Esophagus muscularis mucosa (tissue), 3 donors: ENCODE results near the gene DRG1.

Experiments
- POLR2A ChIP-seq: fragments of 450-650 bp; IDR thresholded peaks from one replicate; pipeline ENCODE4 v1.6.1; 2017; ENCODE audit warnings: antibody characterized with exemption, moderate library complexity, mild to moderate bottlenecking, low read depth
- POLR2AphosphoS5 ChIP-seq, 2 donors: sonication (generic); formaldehyde crosslinking; IDR thresholded peaks; one replicate each; pipeline ENCODE4 v1.6.1; 2017; ENCODE audit warnings: antibody characterized with exemption in 2 of 2
- TF ChIP-seq, protein P1 (sequence below), 3 experiments: fragments of 200-600 bp in 2 of 3; fragments of 450-650 bp in 1 of 3; sonication (generic) in 2 of 3; IDR thresholded peaks; one replicate each; pipeline ENCODE4 v1.5.1; 2017 to 2019; ENCODE audit warnings: antibody characterized with exemption in 3 of 3, mild to moderate bottlenecking in 2 of 3, moderate library complexity in 1 of 3

DNA sequence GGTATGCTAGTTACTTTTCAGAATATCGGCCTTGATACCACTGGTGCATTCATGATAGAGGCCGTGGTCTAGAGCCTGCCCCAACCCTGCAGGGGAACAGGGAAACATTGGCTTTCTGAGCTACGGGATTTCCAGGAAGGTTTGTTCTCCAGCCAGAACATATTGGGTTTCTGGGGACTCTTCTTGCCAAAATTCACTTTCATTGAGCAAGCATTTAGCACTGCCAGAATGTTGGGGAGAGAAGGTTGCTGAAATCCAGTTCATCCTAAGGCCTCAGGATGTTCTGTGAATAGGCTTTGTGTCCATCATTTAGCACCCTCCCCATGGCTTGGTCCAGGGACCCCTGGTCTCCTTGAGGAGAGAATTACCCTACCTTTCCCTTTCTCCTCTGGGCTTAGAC, 36.7 kb downstream of the DRG1 start:
- TF ChIP-seq, protein P1, sequence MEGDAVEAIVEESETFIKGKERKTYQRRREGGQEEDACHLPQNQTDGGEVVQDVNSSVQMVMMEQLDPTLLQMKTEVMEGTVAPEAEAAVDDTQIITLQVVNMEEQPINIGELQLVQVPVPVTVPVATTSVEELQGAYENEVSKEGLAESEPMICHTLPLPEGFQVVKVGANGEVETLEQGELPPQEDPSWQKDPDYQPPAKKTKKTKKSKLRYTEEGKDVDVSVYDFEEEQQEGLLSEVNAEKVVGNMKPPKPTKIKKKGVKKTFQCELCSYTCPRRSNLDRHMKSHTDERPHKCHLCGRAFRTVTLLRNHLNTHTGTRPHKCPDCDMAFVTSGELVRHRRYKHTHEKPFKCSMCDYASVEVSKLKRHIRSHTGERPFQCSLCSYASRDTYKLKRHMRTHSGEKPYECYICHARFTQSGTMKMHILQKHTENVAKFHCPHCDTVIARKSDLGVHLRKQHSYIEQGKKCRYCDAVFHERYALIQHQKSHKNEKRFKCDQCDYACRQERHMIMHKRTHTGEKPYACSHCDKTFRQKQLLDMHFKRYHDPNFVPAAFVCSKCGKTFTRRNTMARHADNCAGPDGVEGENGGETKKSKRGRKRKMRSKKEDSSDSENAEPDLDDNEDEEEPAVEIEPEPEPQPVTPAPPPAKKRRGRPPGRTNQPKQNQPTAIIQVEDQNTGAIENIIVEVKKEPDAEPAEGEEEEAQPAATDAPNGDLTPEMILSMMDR (IDR thresholded peaks at IDR 0.05), result no peak
- TF ChIP-seq POLR2AphosphoS5 (IDR thresholded peaks at IDR 0.05), result no peak
- no peak for TF ChIP-seq POLR2A
